GM21619 (cell line): Measurements from ENCODE around the gene MRTO4.
"Not testable (repeated sequence)": the region's sequence is repeated elsewhere in the genome, so short reads cannot be mapped to it uniquely, and the experiment has no call there.

ENCODE experiments used
- ATAC-seq: cut with Tn5 transposase; IDR thresholded peaks from one replicate; pipeline ENCODE4 v1.9.1; 2021; ENCODE audit not compliant: unreplicated experiment

MRTO4 gene

DNA sequence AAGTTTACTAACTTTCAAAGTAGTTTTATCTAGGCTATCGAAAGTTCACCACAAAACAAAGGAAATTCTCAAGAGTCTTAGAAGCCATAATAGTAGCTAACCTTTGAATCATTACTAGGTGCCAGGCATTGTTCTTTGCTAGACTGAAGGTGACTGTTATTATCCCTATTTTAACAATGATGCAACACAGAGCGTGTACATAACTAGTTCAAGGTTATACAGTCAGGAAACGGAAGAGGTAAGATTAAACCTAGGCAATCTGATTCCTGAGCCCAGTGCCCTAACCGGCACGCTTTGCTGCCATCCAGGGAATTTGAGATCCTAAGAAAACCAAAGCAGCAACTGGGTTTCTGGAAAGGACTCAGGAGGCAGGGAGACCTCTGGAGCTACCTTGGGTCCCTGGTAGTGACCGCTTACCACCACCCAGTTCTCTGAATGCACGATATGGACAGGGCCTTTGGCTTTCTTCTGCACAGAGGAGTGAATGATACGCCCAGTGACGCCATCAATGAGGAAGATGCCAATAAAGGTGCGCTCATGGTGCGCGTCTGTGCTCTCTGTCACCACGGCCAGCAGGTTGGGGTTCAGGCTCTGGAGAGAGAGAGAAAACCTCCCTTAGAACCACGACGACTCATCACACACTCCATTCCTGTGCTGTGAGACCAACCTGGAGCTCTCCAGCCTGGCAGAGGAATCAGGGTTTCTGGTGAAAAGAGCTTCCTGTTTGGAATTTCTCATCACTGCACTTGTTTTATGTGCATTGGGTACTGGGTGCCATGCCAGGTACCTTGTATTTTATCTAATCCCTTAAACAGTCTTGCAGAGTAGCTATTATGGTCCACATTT lies 28.4 kb upstream of the MRTO4 start:
- no peak for ATAC-seq

DNA sequence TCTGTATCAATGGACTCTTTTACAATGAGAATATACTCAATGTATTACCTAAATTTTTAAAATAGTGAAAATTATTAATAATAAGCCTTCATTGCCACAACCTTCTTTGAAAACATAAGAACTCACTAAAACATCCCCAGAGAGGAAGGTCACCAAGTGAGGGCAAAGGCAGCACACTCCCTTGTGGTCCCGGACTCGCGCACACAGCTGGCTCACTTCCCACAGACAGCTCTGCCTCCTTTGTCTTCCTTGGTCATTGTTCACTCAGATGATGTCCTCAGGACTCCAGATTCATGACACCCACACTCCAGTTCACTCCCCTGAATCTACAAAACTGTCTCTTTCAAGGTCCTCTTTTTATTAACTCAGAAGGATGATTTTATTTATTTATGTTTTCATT lies 22.4 kb upstream of the MRTO4 start:
- ATAC-seq, result no peak

DNA sequence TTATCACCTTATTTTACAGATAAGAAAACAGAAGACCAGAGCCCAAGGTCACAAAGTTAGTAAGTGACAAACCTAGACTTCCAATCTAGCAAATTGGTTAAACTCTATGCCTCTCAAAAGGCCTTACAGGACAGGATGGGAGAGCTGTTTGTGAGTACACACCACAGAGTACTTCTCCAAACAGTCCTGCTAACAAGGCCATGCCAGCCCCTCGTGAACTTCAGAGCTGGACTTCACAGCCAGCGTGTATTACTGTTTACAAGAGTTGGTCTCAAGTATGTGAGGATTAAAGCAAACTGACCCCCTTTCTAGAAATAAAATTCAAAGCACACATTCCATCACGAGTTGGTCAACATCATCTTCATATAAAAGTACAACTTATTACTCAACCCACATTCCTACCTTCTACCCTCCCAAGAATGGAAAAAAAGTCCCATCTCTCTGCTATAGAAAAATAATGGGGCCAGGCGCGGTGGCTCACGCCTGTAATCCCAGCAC lies 21.7 kb upstream of the MRTO4 start:
- ATAC-seq, result no peak

DNA sequence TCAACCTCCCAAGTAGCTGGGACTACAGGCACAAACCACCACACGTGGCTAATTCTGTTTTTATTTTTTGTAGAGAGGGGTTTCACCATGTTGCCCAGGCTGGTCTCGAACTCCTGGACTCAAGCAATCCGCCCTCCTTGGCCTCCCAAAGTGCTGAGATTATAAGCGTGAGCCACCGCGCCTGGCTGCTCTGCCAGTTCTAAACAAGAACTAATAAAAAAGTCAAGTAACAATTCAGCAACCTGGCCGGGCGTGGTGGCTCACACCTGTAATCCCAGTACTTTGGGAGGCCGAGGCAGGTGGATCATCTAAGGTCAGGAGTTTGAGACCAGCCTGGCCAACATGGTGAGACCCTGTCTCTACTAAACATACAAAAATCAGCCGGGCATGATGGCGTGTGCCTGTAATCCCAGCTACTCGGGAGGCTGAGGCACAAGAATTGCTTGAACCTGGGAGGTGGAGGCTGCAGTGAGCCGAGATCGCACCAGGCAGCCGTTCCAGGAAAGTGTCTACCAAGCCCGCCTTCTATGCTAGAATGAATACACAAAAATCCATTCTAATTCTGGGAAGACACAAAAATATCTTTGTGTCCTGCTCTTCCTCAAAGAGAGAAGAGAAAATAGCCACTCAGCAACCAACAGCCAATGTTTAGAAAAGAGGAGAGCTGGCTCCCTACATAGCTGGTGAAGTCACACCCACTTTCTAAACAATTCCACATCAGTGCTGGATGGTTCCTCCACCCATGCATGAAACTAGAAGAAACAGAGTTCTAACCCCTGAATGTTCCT lies 19.7 kb upstream of the MRTO4 start:
- not testable (repeated sequence) for ATAC-seq

DNA sequence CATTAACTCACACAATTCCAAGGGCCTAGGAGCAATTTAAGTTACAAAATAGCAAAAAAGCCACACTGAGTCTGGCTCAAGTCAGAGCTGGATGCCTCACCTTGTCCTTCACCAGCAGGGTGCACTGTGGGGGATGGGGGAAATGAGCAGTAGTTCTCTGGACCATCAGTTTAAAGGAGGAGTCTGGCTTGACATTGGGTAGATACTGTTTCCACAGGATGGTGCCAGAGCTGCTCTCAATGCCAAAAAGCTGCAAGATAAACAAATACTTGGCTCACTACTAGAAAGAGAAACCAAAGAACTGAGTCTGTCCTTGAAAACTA lies 19.1 kb upstream of the MRTO4 start:
- ATAC-seq, result no peak

DNA sequence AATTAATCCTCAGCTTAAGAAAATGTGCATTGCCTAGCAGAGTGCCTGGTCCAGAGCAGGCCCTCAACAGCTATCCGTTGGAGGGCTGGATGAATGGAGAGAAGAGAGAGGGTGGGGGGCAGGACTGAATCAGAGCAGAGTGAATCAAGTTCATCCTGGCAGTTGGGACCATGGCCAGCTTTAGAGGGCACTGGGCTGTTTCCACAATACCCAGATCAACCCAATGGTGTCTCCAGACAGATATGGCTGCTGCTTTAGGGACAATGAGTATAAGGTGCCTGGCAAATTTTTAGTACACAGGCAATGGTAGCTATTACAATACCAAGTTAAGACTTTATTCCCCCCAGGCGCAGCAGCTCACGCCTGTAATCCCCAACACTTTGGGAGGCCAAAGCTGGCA lies 17.4 kb upstream of the MRTO4 start:
- ATAC-seq, result no peak

DNA sequence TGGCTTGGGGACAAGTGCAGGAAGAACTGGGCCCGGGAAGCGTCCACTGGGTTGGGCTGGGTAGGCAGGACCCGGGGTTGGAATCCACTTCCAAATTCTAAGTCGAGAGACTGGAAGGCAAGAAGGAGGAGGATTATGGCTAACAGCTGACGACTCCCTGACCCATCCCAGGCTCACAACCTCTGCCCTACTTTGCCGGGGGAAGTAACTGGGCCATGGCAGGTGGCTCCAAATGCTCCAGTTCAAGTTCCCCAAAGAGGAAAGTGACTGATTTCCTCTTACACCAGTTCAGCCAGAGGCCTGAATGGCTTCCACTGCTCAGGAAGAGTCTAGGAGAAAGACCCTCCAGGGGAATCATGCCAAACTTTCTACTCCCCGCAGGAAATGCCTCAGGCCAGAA lies 11.7 kb upstream of the MRTO4 start:
- no peak for ATAC-seq

DNA sequence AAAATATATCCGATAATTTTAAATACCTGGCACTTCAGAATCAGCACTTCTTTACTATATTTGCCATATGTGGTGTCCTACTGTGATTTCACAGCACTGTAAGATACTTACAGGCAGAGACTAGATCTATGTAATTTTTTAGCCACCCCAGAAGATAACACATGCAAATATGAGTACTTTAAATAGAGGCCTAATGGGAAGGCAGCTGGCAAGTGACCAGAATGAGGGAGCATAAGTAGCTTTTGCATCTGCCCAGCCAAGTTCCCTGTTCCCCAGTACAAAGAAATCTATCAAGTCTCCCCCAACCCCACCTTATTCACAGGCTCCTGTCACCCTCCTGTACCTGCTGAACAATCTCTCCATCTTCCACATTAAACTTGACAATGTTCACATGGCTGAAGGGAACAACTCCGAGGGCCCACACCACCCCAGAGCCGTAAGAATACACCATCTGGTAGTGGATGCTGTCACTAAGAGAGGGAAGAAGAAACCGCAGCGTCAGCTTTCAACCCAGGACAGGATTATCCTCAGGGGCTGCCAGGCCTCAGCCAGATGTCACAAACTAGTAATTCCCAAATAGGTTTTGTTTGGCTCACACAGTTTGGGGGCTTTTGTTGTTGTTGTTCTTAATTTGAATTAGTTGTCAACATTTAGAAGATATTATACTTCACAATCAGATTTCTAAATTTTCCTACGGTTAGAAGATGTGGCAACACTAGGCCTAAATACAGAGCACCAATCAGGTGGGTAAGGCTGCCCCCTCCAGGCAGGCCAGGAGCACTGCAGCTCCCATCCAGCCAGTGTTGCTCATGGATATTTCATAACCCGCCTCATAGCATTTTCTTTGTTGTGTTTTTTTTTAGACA lies 10.7 kb upstream of the MRTO4 start:
- no peak for ATAC-seq

DNA sequence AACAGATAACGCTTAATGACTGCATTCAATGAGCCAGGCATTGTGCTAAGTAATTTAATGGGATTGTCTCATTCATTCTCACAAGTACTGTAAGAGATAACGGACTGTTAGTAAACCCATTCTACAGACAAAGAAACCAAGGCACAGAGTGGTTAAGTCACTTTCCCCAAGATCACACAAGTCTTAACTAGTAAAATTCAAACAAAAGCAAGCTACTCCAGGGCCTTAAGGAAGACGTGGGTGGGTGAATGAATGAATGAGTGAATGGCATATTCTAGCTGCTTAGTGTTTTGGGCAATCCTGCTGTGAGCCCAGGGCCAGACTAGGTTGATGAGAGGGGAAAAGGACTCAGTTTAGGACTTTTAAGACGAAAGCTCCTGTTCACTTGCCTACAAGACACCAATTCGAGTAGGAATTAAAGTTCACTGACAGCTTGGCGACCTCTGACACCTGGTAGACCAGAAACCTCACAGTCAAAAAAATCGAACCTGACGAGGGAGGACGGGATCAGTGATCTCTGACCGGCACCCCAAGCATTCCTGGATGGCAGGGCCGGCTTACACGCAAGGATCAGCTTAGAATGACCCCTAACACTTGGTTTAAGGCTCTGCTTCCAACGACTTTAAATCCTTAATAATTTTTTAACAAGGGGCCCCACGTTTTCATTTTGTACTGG lies 838 bp upstream of the MRTO4 start:
- ATAC-seq, result no peak

DNA sequence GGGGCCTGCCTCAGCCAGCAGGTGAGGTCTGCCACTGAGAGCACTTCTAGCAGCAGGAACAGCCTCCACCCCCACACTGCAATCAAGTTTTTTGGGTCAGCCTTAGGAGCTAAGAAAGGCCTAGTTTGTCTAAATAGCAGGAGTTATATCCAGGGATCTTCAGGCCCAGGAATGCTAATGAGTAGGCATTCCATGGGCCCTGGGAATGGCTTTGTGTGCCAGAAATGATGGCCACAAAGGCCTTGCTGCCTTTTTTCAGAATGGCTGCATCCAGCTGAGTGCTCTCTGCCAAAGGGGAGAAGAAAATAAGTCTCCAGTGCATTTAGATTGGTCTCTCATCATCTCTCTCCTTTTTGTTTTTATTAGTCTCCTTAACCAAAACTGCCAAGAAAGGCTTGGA lies 2.8 kb downstream of the MRTO4 start:
- ATAC-seq, result no peak

DNA sequence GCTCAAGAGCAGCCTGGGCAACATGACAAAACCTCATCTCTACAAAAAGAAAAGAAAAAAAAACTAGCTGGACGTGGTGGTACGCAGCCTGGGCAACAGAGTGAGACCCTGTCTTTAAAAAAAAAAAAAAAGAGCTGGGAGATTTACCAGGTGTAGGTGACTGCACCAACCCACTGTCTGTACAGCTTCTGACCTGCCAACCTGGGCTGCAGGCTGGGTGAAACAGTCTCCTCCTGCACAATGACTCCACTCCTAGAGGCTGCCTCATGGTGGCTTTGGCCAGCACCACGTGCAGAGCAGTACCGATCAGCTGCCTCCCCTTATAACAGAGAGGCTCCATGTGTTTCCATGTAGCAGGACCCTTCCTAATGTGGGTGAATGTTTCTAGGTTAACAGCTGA lies 3.7 kb downstream of the MRTO4 start:
- ATAC-seq, result no peak

DNA sequence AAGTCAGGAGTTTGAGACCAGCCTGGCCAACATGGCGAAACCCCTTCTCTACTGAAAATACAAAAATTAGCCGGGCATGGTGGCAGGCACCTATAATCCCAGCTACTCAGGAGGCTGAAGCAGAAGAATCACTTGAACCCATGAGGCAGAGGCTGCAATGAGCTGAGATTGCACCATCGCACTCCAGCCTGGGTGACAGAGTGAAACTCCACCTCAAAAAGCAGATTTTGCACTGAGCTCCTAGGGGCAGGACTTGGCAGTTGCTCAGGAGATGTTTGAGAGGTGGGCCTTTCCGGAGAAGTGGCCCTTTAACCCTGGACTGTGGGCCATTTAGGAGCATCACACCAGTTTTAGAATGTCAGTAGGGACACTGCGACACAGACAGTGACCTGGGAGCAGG lies 4.7 kb downstream of the MRTO4 start:
- not testable (repeated sequence) for ATAC-seq

DNA sequence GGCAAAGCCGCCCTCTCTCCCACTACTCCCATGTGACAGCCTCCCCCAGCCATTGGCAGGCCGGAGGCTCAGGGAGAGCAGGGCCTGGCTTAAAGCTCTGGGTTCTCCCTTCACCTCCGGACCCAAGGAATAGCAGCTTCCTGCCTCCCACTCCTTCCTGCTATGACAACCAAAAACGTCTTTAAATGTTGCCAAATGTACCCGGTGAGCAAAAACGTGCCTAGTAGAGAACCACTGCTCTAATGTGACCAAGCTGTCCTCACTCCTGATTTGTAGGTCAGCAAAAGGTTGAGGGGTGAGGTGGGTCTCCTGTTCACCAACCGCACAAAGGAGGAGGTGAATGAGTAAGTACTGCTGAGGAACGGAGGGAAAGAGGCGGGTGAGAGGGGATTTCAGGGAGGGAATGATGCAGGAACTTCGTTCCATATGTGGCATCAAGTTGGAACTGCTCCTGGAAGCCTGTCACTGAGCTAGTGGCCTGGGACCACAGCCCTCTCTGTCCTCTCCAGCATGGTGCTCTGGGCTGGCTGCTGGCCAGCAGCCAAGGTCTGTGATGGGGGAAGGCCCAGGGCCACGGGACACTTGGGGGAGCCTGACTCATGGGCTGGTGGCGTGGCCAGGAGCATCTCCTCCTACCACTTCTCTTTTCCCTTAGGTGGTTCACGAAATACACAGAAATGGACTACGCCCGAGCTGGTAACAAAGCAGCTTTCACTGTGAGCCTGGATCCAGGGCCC lies 5.7 kb downstream of the MRTO4 start:
- ATAC-seq, result no peak

DNA sequence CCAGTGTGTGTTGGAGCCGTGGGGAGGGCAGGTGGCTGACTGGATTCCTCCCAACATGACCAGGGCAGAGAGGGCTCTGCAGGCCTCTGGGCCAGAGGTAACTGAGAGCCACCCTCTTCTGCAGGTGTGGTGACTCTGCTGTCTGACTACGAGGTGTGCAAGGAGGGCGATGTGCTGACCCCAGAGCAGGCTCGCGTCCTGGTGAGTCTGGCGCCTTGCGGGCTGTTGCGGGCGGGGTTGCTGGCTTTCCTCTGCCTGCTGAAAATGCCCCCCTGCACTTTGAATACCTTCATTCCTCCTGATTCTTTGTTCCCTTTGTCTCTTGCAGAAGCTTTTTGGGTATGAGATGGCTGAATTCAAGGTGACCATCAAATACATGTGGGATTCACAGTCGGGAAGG lies 6.7 kb downstream of the MRTO4 start:
- no peak for ATAC-seq

DNA sequence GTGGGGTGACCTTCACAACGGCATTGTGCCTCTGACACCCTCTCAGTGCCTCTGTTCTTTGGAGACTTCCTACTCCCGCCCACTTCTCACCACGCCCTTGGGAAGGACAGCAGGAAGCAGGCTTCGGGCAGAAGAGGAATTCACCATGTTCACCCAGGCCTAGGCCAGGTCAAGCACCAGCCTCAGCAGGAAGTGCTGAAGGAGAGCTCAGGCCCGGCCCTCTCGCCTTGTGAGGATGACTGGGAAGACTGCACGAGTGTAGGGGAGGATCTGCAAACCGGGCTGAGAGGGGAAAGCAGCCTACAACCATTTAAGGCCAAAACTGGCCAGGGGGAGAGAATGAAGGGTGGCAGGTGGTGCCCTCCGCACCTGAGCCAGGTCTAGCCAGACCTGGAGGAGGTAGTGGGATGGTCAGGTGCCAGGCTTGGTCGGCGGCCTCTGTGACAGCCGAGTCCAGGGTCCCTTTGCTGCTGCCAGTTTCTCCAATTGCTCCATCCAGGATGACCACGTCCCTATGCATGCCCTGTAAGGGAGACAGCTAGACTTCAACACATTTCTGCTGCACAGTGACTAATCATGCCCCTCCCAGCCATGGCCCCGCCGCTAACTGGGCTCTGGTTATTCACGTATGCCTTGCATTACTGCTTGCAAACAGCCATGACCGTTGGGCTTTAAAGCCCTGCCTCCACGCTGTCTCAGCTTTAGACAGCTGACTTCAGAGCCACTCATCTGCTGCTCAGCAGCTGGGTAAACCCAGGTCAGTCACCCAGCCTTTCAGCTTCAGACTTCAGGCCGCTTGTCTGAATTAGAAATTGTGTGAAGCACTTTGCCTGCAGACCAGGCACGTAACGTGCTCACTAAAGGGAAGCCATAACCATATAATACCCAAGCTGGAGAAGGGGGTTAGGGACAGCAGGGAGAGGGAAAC lies 8.9 kb downstream of the MRTO4 start:
- ATAC-seq, result no peak

DNA sequence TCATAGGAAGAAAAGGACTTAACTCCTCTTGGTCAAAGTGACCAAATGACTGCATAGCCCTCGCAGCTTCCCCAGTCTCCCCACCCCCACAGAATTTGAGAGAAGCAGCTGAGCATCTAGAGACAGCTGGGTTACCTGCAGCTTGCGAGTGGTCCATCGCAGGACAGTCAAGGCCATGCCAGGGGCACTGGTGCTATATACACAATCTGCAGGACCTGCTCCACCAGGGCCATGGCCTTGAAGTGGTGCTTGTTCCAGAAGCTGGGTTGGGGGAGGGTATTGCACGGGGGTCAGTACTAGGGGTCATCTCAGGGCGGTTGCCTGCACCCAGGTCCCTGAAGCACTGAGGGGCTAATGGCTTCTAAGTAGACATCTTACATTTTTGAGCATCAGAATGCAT lies 10.4 kb downstream of the MRTO4 start:
- no peak for ATAC-seq

DNA sequence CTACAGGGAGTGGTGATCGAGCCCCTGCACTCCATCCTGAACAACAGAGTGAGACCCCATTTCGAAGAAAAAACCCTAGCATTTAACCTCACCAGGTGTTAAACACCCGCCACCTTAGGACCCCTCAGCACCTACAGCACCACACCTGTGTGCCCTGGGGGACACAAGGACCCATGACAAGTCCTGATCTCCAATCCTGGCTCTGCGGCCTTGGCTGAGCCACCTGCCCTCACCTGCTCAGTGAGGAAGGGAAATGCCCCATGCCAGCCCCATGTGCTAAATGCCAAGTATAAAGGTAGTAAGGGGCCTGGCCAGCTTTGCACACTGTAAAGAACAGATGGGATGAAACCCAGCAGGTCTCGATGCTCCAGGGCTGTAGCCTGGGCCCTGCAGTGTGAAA lies 11.1 kb downstream of the MRTO4 start:
- no peak for ATAC-seq

DNA sequence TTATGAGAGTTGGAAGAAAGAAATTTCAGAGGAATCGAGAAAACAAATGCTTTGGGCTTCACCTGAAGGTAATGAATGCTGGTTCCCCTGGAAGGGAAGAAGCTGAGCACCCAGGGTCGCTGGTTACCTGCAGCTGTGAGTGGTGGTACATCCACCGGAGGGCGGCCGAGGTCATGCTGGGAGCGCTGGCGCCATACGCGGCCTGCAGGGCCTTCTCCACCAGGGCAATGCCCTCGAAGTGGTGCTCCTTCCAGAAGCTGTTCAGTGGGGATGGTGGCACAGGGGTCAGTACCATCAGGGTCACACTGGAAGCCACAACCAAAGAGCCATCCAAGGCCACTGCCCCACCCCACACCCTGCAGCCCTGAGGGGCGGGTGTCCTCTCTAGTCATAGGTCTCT lies 16.8 kb downstream of the MRTO4 start:
- no peak for ATAC-seq
